Mucosa of stomach (tissue), 1 donor: Measurements from ENCODE around the gene SLC25A51.

ENCODE experiments used
- H3K27me3 ChIP-seq: one replicate; pipeline ENCODE4 v1.7.0; 2013; ENCODE audit warnings: mild to moderate bottlenecking, low read length; ENCODE audit not compliant: control insufficient read depth, insufficient read depth
- H3K36me3 ChIP-seq: one replicate; pipeline ENCODE4 v1.7.0; 2013; ENCODE audit warnings: low read length; ENCODE audit not compliant: control insufficient read depth, insufficient read depth
- H3K4me1 ChIP-seq: one replicate; pipeline ENCODE4 v1.7.0; 2013; ENCODE audit warnings: mild to moderate bottlenecking, low read length; ENCODE audit not compliant: control insufficient read depth, insufficient read depth
- H3K4me3 ChIP-seq: one replicate; pipeline ENCODE4 v1.7.0; 2013; ENCODE audit warnings: low read length
- H3K9ac ChIP-seq: one replicate; pipeline ENCODE4 v1.7.0; 2013; ENCODE audit warnings: mild to moderate bottlenecking, low read length, moderate library complexity
- H3K9me3 ChIP-seq: one replicate; pipeline ENCODE4 v1.7.0; 2013; ENCODE audit warnings: mild to moderate bottlenecking, low read length, moderate library complexity; ENCODE audit not compliant: control insufficient read depth
- donor health status: Pancreatic carcinoma.

The SLC25A51 gene

DNA sequence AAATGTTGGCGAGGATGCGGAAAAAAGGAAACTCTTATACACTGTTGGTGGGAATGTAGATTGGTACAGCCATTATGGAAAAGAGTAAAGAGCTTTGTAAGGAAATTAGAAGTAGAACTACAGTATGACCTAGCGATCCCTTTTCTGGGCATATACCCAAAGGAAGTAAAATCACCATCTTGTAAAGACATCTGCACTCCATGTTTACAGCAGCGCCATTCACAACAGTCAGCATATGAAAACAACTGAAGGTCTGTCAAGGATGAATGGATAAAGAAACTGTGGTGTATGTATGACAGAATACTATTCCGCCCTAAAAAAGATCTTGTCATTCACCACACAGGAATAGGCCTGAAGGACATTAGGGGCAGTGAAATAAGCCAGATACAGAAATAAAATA is 27.7 kb upstream of the SLC25A51 start:
- Histone ChIP-seq H3K36me3 (no peaks in the 10 kb centered on the region), H3K9me3 (no peaks in the 10 kb centered on the region), H3K9ac (no peak overlapping the region), H3K4me1 (peaks cover 9% of the 10 kb centered on the region), H3K27me3 (no peaks in the 10 kb centered on the region), H3K4me3 (no peak overlapping the region)

DNA sequence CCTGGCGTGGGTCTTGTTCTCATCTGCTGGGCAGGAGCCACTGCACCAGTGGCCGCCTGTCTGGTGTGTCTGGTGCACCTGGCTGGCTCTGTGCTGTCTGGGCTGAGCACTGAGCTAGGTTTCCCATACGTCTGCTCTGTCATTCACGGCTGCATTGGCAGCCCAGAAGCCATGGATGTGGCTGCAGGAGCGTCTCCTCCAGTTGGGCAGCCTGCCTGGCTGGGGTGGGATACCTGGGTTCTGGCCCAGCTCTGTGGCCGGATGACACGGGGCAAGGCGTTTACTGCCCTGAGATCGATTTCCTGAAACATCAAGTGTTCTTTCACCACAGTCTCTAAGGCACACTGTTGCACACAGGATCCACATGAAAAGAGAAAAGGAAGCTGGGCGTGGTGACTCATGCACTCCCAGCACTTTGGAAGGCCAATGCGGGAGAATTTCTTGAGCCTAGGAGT is 25.5 kb upstream of the SLC25A51 start:
- H3K36me3 ChIP-seq, result no peaks in the 10 kb centered on the region
- no peak overlapping the region for H3K4me3 ChIP-seq
- no peaks in the 10 kb centered on the region for H3K27me3 ChIP-seq
- no peaks in the 10 kb centered on the region for H3K9me3 ChIP-seq
- H3K4me1 ChIP-seq, result peaks cover 9% of the 10 kb centered on the region
- no peak overlapping the region for H3K9ac ChIP-seq

DNA sequence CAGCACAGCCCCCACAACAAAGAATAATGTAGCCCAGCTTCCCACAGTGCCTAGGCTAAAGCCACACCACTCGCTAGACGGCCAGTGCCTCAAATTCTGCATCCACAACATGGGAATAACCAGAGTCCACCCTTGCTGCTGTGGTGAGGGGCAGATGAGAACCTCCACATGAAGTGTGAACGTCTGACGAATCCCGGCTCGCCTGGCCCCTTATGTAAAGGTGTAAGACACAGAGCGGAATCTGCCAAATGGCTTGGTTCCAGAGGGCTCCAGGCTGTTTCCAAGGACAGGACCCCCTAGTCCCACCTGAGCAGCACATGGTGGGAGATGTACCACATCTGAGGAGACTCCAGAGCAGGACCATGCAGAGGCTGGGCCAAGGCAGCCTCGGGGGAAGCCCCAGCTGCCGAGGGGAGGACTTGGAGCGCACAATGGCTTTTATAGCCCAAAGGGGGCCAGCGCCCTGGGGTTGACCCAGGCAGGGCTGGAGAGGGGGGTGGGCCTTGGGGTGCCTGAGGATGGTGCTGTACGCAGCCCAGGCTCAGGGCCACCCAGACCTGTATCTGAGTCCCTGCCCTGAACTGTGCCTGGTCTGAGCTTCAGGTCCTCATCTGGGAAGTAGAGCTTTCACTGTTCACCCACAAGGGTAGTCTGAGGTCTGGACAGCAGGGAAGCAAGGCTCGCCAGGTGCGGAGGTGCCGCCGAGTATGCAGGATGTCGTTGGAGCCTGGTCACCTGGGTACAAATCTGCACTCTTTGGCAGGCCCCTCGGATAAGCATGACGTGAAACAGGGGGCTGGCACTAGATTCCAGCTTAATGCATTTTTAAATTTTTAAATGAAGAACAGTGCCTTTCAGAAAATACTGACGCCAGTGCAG is 24.9 kb upstream of the SLC25A51 start:
- no peak overlapping the region for H3K9ac ChIP-seq
- no peaks in the 10 kb centered on the region for H3K9me3 ChIP-seq
- peaks cover 9% of the 10 kb centered on the region for H3K4me1 ChIP-seq
- no peaks in the 10 kb centered on the region for H3K27me3 ChIP-seq
- no peak overlapping the region for H3K4me3 ChIP-seq
- no peaks in the 10 kb centered on the region for H3K36me3 ChIP-seq

DNA sequence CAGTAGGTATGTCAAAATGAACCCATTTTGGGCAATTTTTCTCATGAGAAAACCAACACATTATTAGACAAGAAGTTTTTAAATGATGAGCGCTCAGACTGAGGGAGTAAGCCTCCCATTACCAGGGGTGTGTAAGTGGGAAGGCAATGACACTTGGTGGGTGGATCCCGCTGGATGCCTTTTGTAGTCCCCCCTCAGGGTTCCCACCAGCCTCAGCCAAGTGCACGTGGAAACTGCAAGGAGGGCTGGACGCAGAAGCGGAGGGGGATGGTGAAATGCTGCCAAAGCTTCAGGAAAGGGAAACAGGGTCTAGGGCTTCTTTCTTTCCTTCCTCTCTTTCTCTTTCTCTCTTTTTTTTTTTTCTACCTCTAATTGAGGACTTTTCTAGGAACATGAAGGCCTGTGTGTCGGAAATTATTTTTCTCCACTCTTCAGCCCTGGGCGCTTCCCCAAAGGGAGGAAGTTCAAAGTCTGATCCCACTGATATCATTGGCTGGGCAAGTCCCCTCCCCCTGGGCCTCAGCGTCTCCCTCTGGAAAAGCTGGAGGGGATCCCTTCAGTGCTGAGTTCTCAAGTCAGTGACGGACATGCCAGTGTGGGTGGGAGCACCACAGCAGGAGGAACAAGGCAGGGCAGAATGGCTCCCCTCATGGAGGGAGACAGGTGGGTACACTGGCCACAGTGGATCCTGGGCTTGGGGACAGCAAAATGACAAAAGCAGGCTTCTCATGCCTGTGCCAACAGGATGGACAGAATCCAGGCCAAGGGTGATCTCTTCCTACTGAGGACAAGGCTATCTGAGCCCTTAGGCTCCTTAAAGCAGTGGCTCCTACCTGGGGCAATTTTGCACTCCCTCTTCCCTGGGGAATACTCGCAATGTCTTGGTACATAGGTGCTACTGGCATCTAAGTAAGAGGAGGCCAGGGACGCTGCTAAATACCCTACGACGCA is 23.9 kb upstream of the SLC25A51 start:
- Histone ChIP-seq H3K4me1 (peaks cover 9% of the 10 kb centered on the region), H3K9ac (no peak overlapping the region), H3K27me3 (no peaks in the 10 kb centered on the region)

DNA sequence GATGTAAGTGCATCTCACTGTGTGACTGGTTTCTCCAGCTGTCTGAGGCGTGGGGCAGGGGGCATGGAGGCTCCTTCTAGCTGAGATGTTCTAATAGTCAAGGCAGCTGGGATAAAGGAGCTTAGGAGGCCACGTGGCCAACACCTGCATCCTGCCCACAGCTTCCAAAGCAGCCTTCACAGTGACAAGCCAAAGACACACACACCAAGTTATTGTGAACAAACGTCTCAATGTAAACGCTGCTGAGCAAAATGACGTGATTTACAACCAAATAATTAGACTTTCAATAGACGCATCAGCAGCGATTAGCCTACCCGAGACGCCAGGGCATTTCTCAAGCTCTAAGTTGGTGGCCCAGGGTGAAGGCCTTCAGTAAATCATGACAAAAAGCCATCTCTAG is 23.2 kb upstream of the SLC25A51 start:
- H3K36me3 ChIP-seq, result no peaks in the 10 kb centered on the region
- peaks cover 15% of the 10 kb centered on the region for H3K4me1 ChIP-seq
- no peak overlapping the region for H3K9ac ChIP-seq
- no peaks in the 10 kb centered on the region for H3K27me3 ChIP-seq
- no peaks in the 10 kb centered on the region for H3K9me3 ChIP-seq
- H3K4me3 ChIP-seq, result no peak overlapping the region

More for the DNA sequence above, 23.9 kb upstream of the SLC25A51 start:
- Histone ChIP-seq H3K36me3 (no peaks in the 10 kb centered on the region), H3K9me3 (no peaks in the 10 kb centered on the region), H3K4me3 (no peak overlapping the region)

DNA sequence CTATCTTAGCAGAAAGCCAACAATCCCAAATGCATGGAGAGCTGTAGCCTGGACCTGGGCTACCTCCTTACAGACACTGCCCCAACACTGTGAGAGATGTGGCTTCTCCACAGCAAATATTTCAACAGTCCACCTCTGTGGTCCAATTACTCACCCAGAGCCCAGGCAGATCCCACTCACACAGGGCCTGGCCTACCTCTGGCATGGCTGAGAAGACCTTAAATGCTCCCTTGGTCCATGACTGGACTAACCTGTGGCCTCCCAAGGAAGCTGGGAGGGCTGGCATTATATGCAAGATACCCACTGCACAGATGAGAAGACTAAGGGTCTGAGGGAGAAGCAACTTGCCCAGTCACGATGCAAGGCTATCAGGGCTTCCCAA is 22.8 kb upstream of the SLC25A51 start:
- Histone ChIP-seq H3K27me3 (no peaks in the 10 kb centered on the region), H3K9ac (no peak overlapping the region), H3K4me3 (no peak overlapping the region), H3K36me3 (no peaks in the 10 kb centered on the region), H3K4me1 (peaks cover 15% of the 10 kb centered on the region), H3K9me3 (no peaks in the 10 kb centered on the region)

DNA sequence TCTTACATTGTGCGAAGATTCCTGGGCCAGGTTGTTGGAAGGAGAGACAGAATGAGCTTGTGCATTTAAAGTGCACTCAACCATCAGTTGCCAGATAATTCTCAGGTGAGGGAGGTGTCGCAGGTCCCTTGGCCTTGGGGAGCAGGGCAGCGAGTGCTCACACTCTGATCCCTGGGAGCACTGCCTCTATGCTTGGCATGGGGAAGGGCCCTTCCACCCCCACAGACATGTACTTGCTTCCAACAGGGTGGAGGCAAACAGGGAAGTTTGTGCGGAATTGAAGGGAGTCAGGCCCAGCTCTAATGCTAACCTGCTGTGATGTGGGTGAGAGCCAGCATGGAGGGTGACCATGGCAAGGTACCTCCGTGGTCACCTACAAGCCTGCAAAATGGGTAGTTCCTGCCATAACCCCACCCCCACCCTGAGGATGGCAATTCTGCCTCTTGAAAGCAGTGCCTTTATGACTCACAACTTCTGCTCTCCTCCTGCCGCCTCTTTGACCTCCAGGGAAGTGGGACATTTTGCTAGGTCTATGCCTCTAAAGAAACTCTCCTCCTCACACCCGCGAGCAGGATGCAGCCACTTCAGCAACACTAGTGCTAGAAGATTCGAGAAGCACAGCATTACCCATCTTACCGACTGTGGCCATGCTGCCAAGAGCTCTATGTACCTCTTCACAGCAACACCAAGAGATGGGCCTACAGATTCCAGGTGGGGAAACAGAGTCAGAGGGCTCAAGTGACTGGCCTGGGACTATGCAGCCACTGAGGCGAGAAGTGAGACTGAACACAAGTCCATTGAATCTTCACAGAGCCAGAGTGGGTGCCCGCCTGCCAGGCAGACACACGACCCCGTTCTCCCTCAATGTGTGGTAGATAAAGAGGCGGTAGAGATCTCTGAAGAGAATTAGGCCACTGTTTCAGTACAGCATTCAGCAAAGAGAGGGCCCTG is 22.1 kb upstream of the SLC25A51 start:
- no peaks in the 10 kb centered on the region for H3K36me3 ChIP-seq
- peaks cover 15% of the 10 kb centered on the region for H3K4me1 ChIP-seq
- H3K27me3 ChIP-seq, result no peaks in the 10 kb centered on the region
- no peaks in the 10 kb centered on the region for H3K9me3 ChIP-seq
- H3K9ac ChIP-seq, result no peak overlapping the region
- H3K4me3 ChIP-seq, result no peak overlapping the region

DNA sequence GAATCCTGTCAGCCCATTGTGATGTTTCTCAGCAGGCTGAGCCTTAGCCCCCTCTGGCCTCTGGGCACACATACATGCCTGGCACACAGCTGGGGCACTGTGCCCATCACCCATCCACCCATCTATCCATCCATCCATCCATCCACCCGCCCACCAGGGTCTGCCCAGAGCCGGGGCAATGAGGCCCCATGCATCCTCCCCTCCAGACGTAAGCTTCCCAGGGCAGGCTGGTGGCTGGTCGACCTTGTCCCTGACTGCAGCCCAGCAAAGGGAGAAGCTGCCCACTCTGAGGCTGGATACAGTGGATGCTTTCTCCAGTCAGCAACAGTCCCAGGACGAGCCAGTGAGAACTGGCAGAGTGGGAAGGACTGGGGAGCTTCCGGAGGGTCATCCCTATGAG is 21.1 kb upstream of the SLC25A51 start:
- peaks cover 15% of the 10 kb centered on the region for H3K4me1 ChIP-seq

DNA sequence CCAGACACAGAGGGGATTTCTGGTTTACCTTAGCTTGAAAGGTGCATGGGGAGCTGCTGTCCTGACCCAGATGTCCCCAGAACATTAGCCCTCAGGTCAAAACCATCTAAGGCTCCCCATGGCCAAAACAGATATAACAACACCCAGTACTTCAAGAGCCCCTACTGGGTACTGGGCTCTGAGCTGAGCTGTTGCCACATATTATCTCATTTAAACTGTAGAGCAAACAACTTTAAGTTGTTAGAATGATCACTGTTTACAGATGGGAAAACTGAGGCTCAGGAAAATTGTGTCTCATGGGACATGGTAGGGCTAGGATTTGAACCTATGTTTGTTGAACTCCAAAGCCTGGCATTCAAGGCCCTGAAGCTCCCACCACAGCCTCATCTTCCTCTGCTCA is 20.6 kb upstream of the SLC25A51 start:
- no peak overlapping the region for H3K9ac ChIP-seq
- H3K9me3 ChIP-seq, result no peaks in the 10 kb centered on the region
- H3K27me3 ChIP-seq, result no peaks in the 10 kb centered on the region
- H3K4me1 ChIP-seq, result peaks cover 15% of the 10 kb centered on the region
- H3K4me3 ChIP-seq, result no peak overlapping the region
- no peaks in the 10 kb centered on the region for H3K36me3 ChIP-seq

More for the DNA sequence above, 21.1 kb upstream of the SLC25A51 start:
- Histone ChIP-seq H3K4me3 (no peak overlapping the region), H3K9me3 (no peaks in the 10 kb centered on the region), H3K27me3 (no peaks in the 10 kb centered on the region), H3K9ac (no peak overlapping the region), H3K36me3 (no peaks in the 10 kb centered on the region)

DNA sequence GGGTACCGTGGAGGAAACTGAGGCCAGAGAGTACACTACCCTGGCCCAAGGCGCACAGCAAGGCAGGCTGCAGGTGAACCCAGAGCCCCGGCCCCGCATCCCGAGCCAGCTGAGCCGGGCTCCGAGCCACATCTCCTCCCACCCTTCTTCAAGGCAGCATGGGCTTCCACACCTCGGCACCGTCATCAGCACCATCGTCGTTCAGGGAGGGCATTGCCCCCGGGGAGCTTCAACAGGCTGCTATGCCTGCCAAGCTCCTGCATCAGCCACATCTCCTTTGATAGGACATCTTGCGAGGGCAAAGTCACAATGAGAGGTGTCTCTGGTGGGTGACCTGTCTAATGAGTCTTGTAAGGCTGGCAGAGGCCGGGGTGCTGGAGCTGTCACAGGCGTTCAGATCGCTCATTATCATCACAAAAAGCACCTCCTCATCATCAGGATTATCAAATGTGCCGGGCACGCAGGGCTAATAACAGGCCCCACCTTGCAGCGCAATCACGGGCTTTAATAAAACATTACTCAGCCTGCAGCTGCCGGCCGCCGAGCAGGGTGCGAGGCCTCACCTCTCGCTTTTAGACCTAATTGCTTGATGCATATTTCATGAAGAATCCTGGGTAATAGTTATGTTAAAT is 20.0 kb upstream of the SLC25A51 start:
- Histone ChIP-seq H3K9ac (no peak overlapping the region), H3K36me3 (no peaks in the 10 kb centered on the region), H3K4me1 (peaks cover 15% of the 10 kb centered on the region), H3K4me3 (no peak overlapping the region), H3K27me3 (no peaks in the 10 kb centered on the region), H3K9me3 (no peaks in the 10 kb centered on the region)
